Measurements from ENCODE around the gene KRT6C.

DNA sequence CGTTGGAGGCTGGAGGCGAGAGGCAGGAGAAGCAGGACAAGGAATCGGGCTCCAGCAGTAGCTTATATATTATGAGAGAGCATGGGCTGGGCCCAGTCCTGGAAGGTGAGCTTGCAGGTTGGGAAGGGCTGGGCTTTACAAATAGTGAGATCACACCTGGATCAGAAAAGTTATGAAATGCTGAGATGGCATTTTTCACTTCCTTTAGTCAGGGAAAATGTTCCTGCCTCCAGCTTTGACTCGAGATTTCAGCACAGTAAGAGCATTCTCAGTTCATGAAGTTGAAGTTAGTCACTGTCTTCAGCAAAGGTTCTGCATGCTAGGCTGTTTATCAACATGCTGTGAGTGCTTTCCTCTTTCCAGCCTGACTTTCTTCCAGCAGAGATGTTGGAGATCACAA lies at the start of gene KRT6C:
- TF ChIP-seq, protein P1, sequence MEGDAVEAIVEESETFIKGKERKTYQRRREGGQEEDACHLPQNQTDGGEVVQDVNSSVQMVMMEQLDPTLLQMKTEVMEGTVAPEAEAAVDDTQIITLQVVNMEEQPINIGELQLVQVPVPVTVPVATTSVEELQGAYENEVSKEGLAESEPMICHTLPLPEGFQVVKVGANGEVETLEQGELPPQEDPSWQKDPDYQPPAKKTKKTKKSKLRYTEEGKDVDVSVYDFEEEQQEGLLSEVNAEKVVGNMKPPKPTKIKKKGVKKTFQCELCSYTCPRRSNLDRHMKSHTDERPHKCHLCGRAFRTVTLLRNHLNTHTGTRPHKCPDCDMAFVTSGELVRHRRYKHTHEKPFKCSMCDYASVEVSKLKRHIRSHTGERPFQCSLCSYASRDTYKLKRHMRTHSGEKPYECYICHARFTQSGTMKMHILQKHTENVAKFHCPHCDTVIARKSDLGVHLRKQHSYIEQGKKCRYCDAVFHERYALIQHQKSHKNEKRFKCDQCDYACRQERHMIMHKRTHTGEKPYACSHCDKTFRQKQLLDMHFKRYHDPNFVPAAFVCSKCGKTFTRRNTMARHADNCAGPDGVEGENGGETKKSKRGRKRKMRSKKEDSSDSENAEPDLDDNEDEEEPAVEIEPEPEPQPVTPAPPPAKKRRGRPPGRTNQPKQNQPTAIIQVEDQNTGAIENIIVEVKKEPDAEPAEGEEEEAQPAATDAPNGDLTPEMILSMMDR (IDR thresholded peaks at IDR 0.05; ENCODE audit: low read depth, low read length), result no peak
- no peak for TF ChIP-seq EZH2phosphoT487 (IDR thresholded peaks at IDR 0.05; ENCODE audit: low read depth)

Measured in OCI-LY3 (cell line).